Activated T-helper 17 cell treated with anti-CD3 and anti-CD28 coated beads, Interleukin-2, amount 50 U/mL, for 72 hours (primary cell): ENCODE results near the gene PRSS12. TPM values are rescaled to one million over a fixed set of nuclear protein-coding genes. Genes with fewer than 3 reads are reported as not detected.
"Not testable (repeated sequence)": the region's sequence is repeated elsewhere in the genome, so short reads cannot be mapped to it uniquely, and the experiment has no call there.

Source experiments
- ATAC-seq: fragments of 150-1000 bp; cut with Tn5 transposase; replicated peaks from 2 replicates; pipeline ENCODE4 v1.10.0; 2021; ENCODE audit warnings: mild to moderate bottlenecking, moderate library complexity
- H3K27ac Mint-ChIP-seq: one replicate; pipeline ENCODE4 v1.8.0; 2022; ENCODE audit warnings: mixed read lengths
- H3K27me3 Mint-ChIP-seq: one replicate; pipeline ENCODE4 v1.8.0; 2022; ENCODE audit warnings: mixed read lengths
- H3K36me3 Mint-ChIP-seq: one replicate; pipeline ENCODE4 v1.8.0; 2022; ENCODE audit warnings: low read depth, mild to moderate bottlenecking, mixed read lengths
- H3K4me1 Mint-ChIP-seq: one replicate; pipeline ENCODE4 v1.8.0; 2022; ENCODE audit warnings: mixed read lengths
- H3K4me3 Mint-ChIP-seq: one replicate; pipeline ENCODE4 v1.8.0; 2022; ENCODE audit warnings: mild to moderate bottlenecking, mixed read lengths
- H3K9me3 Mint-ChIP-seq: one replicate; pipeline ENCODE4 v1.8.0; 2022; ENCODE audit warnings: mixed read lengths
- total RNA-seq, 2 donors: library from RNA; stranded (reverse); gene quantifications; one replicate each; pipeline ENCODE4 v1.2.3, GENCODE V29; 2022

The PRSS12 gene
- total RNA-seq, 2 donors from 2014 or later, result not detected

GRCh38 chr4:118322831-118323502 lies 29.8 kb downstream of the PRSS12 start:
- no peak overlapping the region for H3K4me3 Mint-ChIP-seq
- H3K36me3 Mint-ChIP-seq, result no peaks in the 10 kb centered on the region
- ATAC-seq, result no peak
- H3K9me3 Mint-ChIP-seq, result no peaks in the 10 kb centered on the region
- H3K27ac Mint-ChIP-seq, result no peak overlapping the region
- H3K4me1 Mint-ChIP-seq, result no peaks in the 10 kb centered on the region
- H3K27me3 Mint-ChIP-seq, result peaks cover 12% of the 10 kb centered on the region

DNA sequence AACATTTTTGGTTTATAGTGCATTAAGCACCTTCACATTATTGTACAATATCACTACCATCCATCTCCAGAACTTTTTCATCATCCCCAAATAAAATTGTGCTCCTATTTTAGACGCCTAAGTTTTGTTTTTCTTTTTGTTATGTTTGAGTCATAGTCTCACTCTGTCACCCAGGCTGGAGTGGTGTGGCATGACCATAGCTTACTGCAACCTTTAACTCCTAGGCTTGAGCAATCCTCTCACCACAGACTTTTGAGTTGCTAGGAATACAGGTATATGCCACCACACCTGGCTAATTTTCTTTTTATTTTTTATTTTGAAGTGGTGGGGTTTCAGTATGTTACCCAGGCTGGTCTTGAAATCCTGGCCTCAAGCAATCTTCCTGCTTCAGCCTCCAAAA lies 33.9 kb downstream of the PRSS12 start:
- ATAC-seq, result no peak
- H3K27me3 Mint-ChIP-seq, result peaks cover 12% of the 10 kb centered on the region
- no peak overlapping the region for H3K27ac Mint-ChIP-seq
- no peaks in the 10 kb centered on the region for H3K4me1 Mint-ChIP-seq
- H3K36me3 Mint-ChIP-seq, result no peaks in the 10 kb centered on the region
- no peaks in the 10 kb centered on the region for H3K9me3 Mint-ChIP-seq
- H3K4me3 Mint-ChIP-seq, result no peak overlapping the region

GRCh38 chr4:118317691-118318090 lies 35.1 kb downstream of the PRSS12 start:
- Mint-ChIP-seq H3K36me3 (no peaks in the 10 kb centered on the region), H3K27me3 (peaks cover 12% of the 10 kb centered on the region), H3K27ac (no peak overlapping the region), H3K4me3 (no peak overlapping the region), H3K9me3 (no peaks in the 10 kb centered on the region), H3K4me1 (no peaks in the 10 kb centered on the region)
- ATAC-seq, result no peak

- Mint-ChIP-seq H3K27ac (no peak overlapping the region), H3K36me3 (no peaks in the 10 kb centered on the region), H3K4me3 (no peak overlapping the region), H3K4me1 (no peaks in the 10 kb centered on the region), H3K27me3 (peaks cover 9% of the 10 kb centered on the region), H3K9me3 (no peaks in the 10 kb centered on the region)
- no peak for ATAC-seq
These were observed 38.6 kb downstream of the PRSS12 start for GRCh38 chr4:118314221-118314620.

- no peaks in the 10 kb centered on the region for H3K9me3 Mint-ChIP-seq
- no peak overlapping the region for H3K4me3 Mint-ChIP-seq
- no peak overlapping the region for H3K27ac Mint-ChIP-seq
- H3K36me3 Mint-ChIP-seq, result no peaks in the 10 kb centered on the region
- no peak for ATAC-seq
- H3K4me1 Mint-ChIP-seq, result no peaks in the 10 kb centered on the region
- no peaks in the 10 kb centered on the region for H3K27me3 Mint-ChIP-seq
These were observed 39.7 kb downstream of the PRSS12 start for GRCh38 chr4:118313098-118313497.

DNA sequence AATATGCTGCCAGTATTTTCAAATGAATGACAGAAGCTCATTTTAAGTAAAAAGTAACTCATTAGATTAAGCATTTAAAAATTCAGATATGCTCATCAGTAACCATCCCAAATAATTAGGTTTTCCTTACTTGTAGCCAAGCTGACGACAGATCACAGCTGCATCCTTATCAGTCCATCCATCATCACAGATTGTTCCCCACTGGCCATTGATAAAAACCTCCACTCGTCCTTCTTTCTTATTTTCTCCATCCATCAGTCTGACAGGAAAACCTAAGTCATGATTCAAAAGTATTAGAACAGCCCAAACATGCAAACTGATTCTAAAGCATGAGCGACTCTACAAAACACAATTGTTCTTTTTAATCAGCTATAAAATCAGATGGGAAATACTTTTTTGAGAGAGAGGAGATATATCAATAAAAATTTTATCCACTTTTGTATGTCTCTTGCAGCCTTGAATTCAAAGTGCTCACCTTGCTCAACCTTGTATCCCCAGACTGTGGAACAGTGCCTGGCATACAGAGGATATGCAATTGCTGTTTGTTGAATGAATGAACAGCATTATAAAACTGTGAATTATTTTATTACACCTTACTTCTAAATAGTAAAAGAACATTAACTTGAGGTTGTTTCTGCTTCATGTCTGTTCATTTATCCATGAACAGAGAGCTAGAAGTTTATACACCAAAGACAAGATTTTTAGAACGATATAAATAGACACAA lies 44.3 kb downstream of the PRSS12 start:
- Mint-ChIP-seq H3K4me3 (no peak overlapping the region), H3K27me3 (peaks cover 10% of the 10 kb centered on the region), H3K4me1 (no peaks in the 10 kb centered on the region), H3K9me3 (no peaks in the 10 kb centered on the region), H3K27ac (no peak overlapping the region), H3K36me3 (no peaks in the 10 kb centered on the region)
- no peak for ATAC-seq

DNA sequence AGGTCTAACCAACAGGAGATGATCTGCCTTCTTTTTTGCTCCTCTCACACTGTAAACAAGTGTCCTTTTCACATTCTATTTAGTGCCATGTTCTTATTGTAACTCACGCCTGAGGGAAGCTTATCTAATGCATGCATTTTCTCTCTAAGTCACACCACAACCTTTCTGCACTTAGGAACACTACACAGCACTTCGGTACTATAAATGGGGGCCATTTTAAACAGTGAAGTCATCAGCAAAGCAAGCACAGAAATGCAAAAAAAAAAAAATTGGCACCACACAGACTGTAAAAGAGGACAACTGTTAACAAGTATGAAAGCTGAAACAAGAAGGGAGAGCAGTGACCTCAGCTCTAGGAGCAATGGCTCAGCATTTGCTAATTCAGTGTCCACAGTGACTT lies 45.2 kb downstream of the PRSS12 start:
- Mint-ChIP-seq H3K27ac (no peak overlapping the region), H3K9me3 (no peaks in the 10 kb centered on the region), H3K36me3 (no peaks in the 10 kb centered on the region), H3K27me3 (peaks cover 10% of the 10 kb centered on the region), H3K4me3 (no peak overlapping the region), H3K4me1 (no peaks in the 10 kb centered on the region)
- no peak for ATAC-seq

- H3K4me1 Mint-ChIP-seq, H3K36me3 Mint-ChIP-seq, H3K9me3 Mint-ChIP-seq, H3K27ac Mint-ChIP-seq, ATAC-seq, H3K27me3 Mint-ChIP-seq, H3K4me3 Mint-ChIP-seq: not testable (repeated sequence)
These were observed 53.2 kb downstream of the PRSS12 start for GRCh38 chr4:118299619-118300018.

DNA sequence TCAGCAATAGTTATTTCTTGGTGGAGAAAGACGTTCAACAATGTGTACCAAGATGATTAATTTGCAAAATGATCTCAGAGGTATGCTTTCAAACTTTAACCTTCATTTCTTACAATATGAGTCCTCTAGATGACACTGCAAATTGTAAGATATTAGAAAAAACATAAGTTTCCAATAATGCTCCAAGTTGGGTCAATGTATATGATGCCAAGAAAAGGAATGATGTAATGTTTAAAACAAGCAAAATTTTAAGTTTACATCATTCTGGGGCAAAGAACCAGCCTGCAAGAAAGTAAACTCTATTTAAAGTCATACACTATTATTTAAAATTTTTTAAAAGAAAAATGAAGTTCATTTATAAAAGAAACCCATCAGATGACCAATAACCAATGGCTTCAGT lies 56.1 kb downstream of the PRSS12 start:
- H3K9me3 Mint-ChIP-seq, result no peaks in the 10 kb centered on the region
- no peaks in the 10 kb centered on the region for H3K27me3 Mint-ChIP-seq
- ATAC-seq, result no peak
- H3K27ac Mint-ChIP-seq, result no peak overlapping the region
- no peaks in the 10 kb centered on the region for H3K4me1 Mint-ChIP-seq
- H3K36me3 Mint-ChIP-seq, result no peaks in the 10 kb centered on the region
- no peak overlapping the region for H3K4me3 Mint-ChIP-seq

DNA sequence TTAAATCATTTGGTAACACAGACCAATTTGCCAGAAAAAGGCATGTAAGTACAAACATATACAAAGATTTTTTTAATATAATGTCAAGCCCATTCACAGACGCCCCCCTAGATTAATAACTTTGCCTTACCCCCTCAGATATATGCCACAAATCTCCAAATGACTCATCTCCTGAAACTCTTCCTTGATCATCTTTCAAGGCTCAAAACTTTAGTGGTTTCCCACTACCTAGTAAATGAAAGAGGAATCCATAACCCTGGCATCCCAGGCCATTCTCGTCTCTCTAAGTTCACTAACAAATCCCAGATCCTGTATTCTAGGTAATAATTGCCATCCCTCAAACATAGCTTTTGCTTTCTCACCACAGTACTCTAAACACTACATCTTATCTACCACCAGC lies 61.9 kb downstream of the PRSS12 start:
- H3K4me3 Mint-ChIP-seq, result no peak overlapping the region
- no peak for ATAC-seq
- peaks cover 9% of the 10 kb centered on the region for H3K36me3 Mint-ChIP-seq
- H3K27me3 Mint-ChIP-seq, result no peaks in the 10 kb centered on the region
- no peaks in the 10 kb centered on the region for H3K9me3 Mint-ChIP-seq
- no peak overlapping the region for H3K27ac Mint-ChIP-seq
- H3K4me1 Mint-ChIP-seq, result no peaks in the 10 kb centered on the region

- H3K36me3 Mint-ChIP-seq, result peaks cover 10% of the 10 kb centered on the region
- no peak overlapping the region for H3K4me3 Mint-ChIP-seq
- ATAC-seq, result no peak
- no peaks in the 10 kb centered on the region for H3K9me3 Mint-ChIP-seq
- no peak overlapping the region for H3K27ac Mint-ChIP-seq
- H3K4me1 Mint-ChIP-seq, result no peaks in the 10 kb centered on the region
- no peaks in the 10 kb centered on the region for H3K27me3 Mint-ChIP-seq
These were observed 63.0 kb downstream of the PRSS12 start for GRCh38 chr4:118289794-118290193.

- peaks cover 5% of the 10 kb centered on the region for H3K4me1 Mint-ChIP-seq
- H3K27ac Mint-ChIP-seq, result no peak overlapping the region
- H3K27me3 Mint-ChIP-seq, result no peaks in the 10 kb centered on the region
- no peak overlapping the region for H3K4me3 Mint-ChIP-seq
- no peaks in the 10 kb centered on the region for H3K9me3 Mint-ChIP-seq
- no peak for ATAC-seq
- H3K36me3 Mint-ChIP-seq, result peaks cover 19% of the 10 kb centered on the region
These were observed 64.9 kb downstream of the PRSS12 start for GRCh38 chr4:118287711-118288451.

- H3K4me1 Mint-ChIP-seq, result peaks cover 5% of the 10 kb centered on the region
- no peaks in the 10 kb centered on the region for H3K27me3 Mint-ChIP-seq
- no peak overlapping the region for H3K27ac Mint-ChIP-seq
- no peak overlapping the region for H3K4me3 Mint-ChIP-seq
- peaks cover 31% of the 10 kb centered on the region for H3K36me3 Mint-ChIP-seq
- no peak for ATAC-seq
- no peaks in the 10 kb centered on the region for H3K9me3 Mint-ChIP-seq
These were observed 66.1 kb downstream of the PRSS12 start for GRCh38 chr4:118286685-118287084.

GRCh38 chr4:118285931-118286330 lies 66.9 kb downstream of the PRSS12 start:
- no peak for ATAC-seq
- no peak overlapping the region for H3K27ac Mint-ChIP-seq
- H3K27me3 Mint-ChIP-seq, result no peaks in the 10 kb centered on the region
- H3K4me1 Mint-ChIP-seq, result peaks cover 12% of the 10 kb centered on the region
- H3K9me3 Mint-ChIP-seq, result no peaks in the 10 kb centered on the region
- no peak overlapping the region for H3K4me3 Mint-ChIP-seq
- H3K36me3 Mint-ChIP-seq, result peaks cover 39% of the 10 kb centered on the region

- H3K27ac Mint-ChIP-seq, result no peak overlapping the region
- peaks cover 17% of the 10 kb centered on the region for H3K4me1 Mint-ChIP-seq
- H3K9me3 Mint-ChIP-seq, result no peaks in the 10 kb centered on the region
- no peak for ATAC-seq
- H3K27me3 Mint-ChIP-seq, result no peaks in the 10 kb centered on the region
- no peak overlapping the region for H3K4me3 Mint-ChIP-seq
- peaks cover 56% of the 10 kb centered on the region for H3K36me3 Mint-ChIP-seq
These were observed 68.6 kb downstream of the PRSS12 start for GRCh38 chr4:118284169-118284568.
